Osteoblast (primary cell): Measurements from ENCODE around the gene TAF5L. TPM values are rescaled to one million over a fixed set of nuclear protein-coding genes. Genes with fewer than 3 reads are reported as not detected.
A peak's percentile ranks its signal among the peaks of the same experiment; 100 is the strongest.

Experiments used
- DNase-seq: peaks from one replicate; pipeline ENCODE4 v3.0.0; 2011; ENCODE audit warnings: low spot score, mixed read lengths; ENCODE audit not compliant: insufficient read length; ENCODE audit errors: missing footprints
- H2AFZ ChIP-seq: 2 replicates; pipeline ENCODE4 v1.6.0; 2011; ENCODE audit warnings: mild to moderate bottlenecking, low read length
- H3K27ac ChIP-seq: 2 replicates; pipeline ENCODE4 v1.5.1; 2011; ENCODE audit warnings: mild to moderate bottlenecking, low read depth, low read length, moderate library complexity
- H3K27me3 ChIP-seq: 2 replicates; pipeline ENCODE4 v1.6.0; 2012; ENCODE audit warnings: mild to moderate bottlenecking, control low read depth, inconsistent platforms, low read length, moderate library complexity; ENCODE audit not compliant: insufficient read depth
- H3K36me3 ChIP-seq: 2 replicates; pipeline ENCODE4 v1.5.1; 2011; ENCODE audit warnings: mild to moderate bottlenecking, low read length, control low read depth, moderate library complexity; ENCODE audit not compliant: insufficient read depth
- H3K4me1 ChIP-seq: 2 replicates; pipeline ENCODE4 v1.5.1; 2011; ENCODE audit warnings: mild to moderate bottlenecking, low read length, control low read depth, moderate library complexity; ENCODE audit not compliant: insufficient read depth
- H3K4me2 ChIP-seq: 2 replicates; pipeline ENCODE4 v1.6.0; 2011; ENCODE audit warnings: mild to moderate bottlenecking, low read length; ENCODE audit not compliant: insufficient read depth
- H3K4me3 ChIP-seq: fragments of 200-600 bp; sonication (generic); 3 replicates; pipeline ENCODE4 v1.5.1; 2012; ENCODE audit warnings: mild to moderate bottlenecking, low read length, inconsistent platforms; ENCODE audit not compliant: insufficient read depth
- H3K79me2 ChIP-seq: 2 replicates; pipeline ENCODE4 v1.6.0; 2012; ENCODE audit warnings: mild to moderate bottlenecking, low read length, control low read depth, inconsistent platforms; ENCODE audit not compliant: insufficient read depth
- H3K9me3 ChIP-seq: 2 replicates; pipeline ENCODE4 v1.5.1; 2011; ENCODE audit warnings: low read depth, low read length, control low read depth
- H4K20me1 ChIP-seq: 2 replicates; pipeline ENCODE4 v1.6.0; 2012; ENCODE audit warnings: mild to moderate bottlenecking, low read length, control low read depth; ENCODE audit not compliant: insufficient read depth
- CTCF ChIP-seq: IDR thresholded peaks from 2 replicates; pipeline ENCODE4 v1.5.1; 2011; ENCODE audit warnings: mild to moderate bottlenecking, low read depth, low read length, moderate library complexity; ENCODE audit errors: extremely low read depth
- total RNA-seq: library from RNA; depleted of rRNA; stranded (reverse); fragments of >200 nt; gene quantifications from 2 replicates; pipeline ENCODE4 v1.2.3, GENCODE V29; 2012

TAF5L gene
- total RNA-seq, result 13.4 and 14.4 TPM in 2 replicates

GRCh38 chr1:229625915-229626831, at the start of gene TAF5L, which contains the start of gene URB2:
Gene TAF5L (minus strand): TSS chr1:229626122. CDS start chr1:229614482, 11,640 bp downstream.
Gene URB2 (plus strand): TSS chr1:229626247. CDS start chr1:229627634, 1,387 bp downstream.
- Histone ChIP-seq H4K20me1 (peaks cover 27% of the 10 kb centered on the region), H3K4me1 (peaks cover 44% of the 10 kb centered on the region), H3K36me3 (no peaks in the 10 kb centered on the region), H3K4me2 (peak within 1 kb of the TSS; percentile 93), H3K27me3 (no peaks in the 10 kb centered on the region), H3K79me2 (peaks cover 83% of the 10 kb centered on the region), H3K9me3 (no peaks in the 10 kb centered on the region), H2AFZ (peak within 1 kb of the TSS; percentile 69), H3K4me3 (peak within 1 kb of the TSS; percentile 96), H3K27ac (peak within 1 kb of the TSS; percentile 66)
- peak; percentile 100 for DNase-seq
- TF ChIP-seq CTCF, result no peak

DNA sequence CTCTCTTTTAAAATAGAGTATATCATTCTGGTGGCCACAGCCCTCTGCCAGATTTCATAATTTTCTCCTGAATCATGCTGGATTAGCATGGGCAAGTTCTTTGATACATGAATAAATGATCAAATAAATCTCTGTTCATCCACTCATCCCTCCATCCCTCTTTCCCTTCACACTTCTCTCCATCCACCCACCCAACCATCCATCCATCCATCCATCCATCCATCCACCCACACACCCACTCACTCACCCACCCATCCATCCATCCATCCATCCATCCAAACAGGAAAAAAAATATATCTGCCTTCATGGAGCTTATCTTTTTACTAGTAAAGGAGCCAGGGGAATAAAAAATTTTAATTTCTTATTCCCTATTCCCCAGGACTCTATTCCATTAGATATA, 49.5 kb upstream of the TAF5L start:
- no peak overlapping the region for H3K27ac ChIP-seq
- H3K4me1 ChIP-seq, result no peaks in the 10 kb centered on the region
- no peak overlapping the region for H3K4me3 ChIP-seq
- H3K9me3 ChIP-seq, result no peaks in the 10 kb centered on the region
- no peak overlapping the region for H2AFZ ChIP-seq
- H3K79me2 ChIP-seq, result no peaks in the 10 kb centered on the region
- no peaks in the 10 kb centered on the region for H3K27me3 ChIP-seq
- no peak for TF ChIP-seq CTCF
- H3K4me2 ChIP-seq, result no peak overlapping the region
- no peak for DNase-seq
- H4K20me1 ChIP-seq, result no peaks in the 10 kb centered on the region
- H3K36me3 ChIP-seq, result no peaks in the 10 kb centered on the region

DNA sequence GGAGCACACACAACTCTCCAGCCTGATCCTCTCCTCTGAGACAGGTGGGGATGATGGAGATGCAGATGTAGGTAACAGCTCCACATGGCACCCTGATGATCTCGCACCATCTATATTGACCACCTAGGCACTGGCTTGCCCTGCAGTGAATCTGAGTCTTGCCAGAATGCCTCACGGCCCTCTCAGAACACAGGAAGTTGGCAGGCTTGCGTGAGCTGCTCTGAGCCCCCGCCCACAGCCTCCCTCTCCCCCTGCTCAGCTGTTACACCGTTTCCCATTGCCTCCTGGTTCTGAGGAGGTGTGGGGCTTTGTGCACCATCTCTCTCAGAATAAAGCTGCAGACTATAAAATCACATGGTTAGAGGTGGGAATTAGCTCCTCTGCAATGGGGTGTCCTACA, 48.1 kb upstream of the TAF5L start:
- Histone ChIP-seq H2AFZ (no peak overlapping the region), H3K27ac (no peak overlapping the region), H3K4me1 (no peaks in the 10 kb centered on the region), H3K9me3 (no peaks in the 10 kb centered on the region), H4K20me1 (no peaks in the 10 kb centered on the region), H3K4me2 (no peak overlapping the region), H3K79me2 (no peaks in the 10 kb centered on the region), H3K27me3 (no peaks in the 10 kb centered on the region), H3K4me3 (no peak overlapping the region), H3K36me3 (no peaks in the 10 kb centered on the region)
- no peak for DNase-seq
- TF ChIP-seq CTCF, result no peak

- no peak overlapping the region for H2AFZ ChIP-seq
- H3K79me2 ChIP-seq, result no peaks in the 10 kb centered on the region
- H3K27ac ChIP-seq, result no peak overlapping the region
- DNase-seq, result no peak
- no peak overlapping the region for H3K4me2 ChIP-seq
- no peak for TF ChIP-seq CTCF
- no peaks in the 10 kb centered on the region for H3K27me3 ChIP-seq
- H3K4me1 ChIP-seq, result no peaks in the 10 kb centered on the region
- no peaks in the 10 kb centered on the region for H3K36me3 ChIP-seq
- H4K20me1 ChIP-seq, result no peaks in the 10 kb centered on the region
- H3K4me3 ChIP-seq, result no peak overlapping the region
- H3K9me3 ChIP-seq, result no peaks in the 10 kb centered on the region
Measured at GRCh38 chr1:229672246-229672645, 46.3 kb upstream of the TAF5L start.
